ENCODE data around the gene RFC4.

The RFC4 gene

DNA sequence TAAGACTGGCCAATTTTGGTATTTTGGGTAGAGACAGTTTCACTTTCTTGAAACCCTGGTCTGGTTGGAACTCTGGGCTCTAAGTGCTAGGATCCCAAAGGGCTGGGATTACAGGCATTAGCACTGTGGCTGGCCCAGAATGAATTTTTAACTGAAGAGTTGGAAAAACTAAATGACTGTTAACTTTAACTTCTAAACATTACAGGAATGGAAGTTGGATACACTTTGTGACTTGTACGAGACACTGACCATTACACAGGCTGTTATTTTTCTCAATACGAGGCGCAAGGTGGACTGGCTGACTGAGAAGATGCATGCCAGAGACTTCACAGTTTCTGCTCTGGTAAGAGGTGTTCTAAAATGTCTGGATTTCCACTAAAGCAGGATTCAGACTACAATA, 19.4 kb downstream of the RFC4 start:
- no peak for DNase-seq (ENCODE audit: low read depth)

DNA sequence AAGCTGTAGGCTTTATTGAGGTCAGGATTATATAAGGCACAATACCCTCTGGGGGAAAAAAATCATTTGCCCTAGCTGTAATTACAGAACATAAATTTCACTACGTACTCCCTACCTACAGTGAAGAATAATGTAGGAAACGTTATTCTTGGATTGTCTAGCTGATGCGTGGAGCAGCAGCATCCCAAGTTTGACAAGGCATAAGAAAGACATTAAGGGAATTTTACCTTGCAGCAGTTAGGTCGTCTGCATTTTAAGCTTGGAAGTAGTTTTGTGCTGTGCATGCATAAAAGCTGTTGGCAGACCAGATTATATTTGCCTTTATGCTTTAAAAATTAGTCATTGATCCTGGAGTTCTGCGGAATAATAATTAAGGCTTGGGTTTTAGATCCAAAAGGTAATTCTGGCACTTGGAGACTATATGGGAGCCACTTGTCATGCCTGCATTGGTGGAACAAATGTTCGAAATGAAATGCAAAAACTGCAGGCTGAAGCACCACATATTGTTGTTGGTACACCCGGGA, 20.7 kb downstream of the RFC4 start:
- no peak for DNase-seq (ENCODE audit: low read depth)

DNA sequence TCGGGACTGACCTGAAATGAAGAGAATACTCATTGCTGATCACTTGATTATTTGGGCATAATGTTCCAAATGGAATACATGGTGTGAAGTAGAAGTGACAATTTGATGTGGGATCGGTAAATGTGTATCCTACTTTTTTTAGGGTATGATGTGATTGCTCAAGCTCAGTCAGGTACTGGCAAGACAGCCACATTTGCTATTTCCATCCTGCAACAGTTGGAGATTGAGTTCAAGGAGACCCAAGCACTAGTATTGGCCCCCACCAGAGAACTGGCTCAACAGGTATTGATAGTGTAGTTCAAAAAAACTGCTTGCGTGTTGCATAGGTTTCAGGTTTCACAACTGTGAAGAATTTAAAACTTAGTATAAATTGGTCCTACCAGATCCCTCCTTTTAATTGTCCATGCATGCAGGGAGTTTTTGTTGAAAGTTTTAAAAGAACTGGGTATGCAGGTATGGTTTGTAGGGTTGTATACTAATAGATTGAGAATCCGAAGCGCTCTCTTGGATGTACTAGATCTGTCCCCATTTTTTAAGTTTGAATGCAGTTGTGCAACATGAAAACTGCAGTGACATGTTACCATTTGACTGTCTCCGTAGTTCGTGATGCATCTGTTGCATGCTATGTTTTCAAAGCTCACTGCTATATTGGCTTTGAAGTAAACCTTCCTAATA, 21.3 kb downstream of the RFC4 start:
- no peak for DNase-seq (ENCODE audit: low read depth)

DNA sequence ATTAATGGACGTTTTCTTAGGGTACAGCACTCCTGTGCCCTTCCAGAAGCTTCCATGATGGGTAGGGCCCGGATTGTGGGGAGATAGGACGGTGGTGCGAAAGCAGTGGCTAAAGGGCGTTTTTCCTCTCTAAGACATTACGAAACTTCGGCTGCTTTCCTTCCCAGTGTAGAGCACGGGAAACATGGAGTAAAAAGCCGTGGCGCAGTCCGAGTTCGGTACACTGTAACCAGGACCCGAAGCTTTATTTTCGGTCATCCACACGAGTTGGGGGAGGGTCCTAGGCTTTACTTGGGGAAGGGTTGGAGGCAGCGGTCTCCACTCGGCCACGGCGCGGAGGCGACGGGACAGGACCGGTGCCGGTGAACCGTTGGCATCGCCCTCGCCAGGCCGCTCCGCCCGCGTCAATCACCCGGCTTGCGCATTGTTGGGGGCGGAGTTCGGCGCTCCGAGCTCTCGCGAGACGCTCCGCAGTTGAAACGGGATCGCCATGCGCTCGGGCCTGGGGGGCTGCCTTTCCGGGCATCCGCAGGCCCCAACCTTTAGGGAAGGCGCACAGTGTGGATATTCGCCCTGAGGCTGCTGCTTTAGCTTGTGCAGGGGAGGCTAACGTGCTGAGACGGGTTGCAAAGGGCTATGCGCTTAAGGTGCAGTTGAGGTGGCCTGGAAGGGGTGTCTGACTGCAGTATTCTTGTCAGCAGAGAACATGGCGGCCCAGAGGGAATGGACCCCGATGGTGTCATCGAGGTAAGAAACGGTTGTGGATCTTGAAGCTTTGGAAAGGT, 22.4 kb downstream of the RFC4 start:
- DNase-seq (ENCODE audit: low read depth), result no peak

DNA sequence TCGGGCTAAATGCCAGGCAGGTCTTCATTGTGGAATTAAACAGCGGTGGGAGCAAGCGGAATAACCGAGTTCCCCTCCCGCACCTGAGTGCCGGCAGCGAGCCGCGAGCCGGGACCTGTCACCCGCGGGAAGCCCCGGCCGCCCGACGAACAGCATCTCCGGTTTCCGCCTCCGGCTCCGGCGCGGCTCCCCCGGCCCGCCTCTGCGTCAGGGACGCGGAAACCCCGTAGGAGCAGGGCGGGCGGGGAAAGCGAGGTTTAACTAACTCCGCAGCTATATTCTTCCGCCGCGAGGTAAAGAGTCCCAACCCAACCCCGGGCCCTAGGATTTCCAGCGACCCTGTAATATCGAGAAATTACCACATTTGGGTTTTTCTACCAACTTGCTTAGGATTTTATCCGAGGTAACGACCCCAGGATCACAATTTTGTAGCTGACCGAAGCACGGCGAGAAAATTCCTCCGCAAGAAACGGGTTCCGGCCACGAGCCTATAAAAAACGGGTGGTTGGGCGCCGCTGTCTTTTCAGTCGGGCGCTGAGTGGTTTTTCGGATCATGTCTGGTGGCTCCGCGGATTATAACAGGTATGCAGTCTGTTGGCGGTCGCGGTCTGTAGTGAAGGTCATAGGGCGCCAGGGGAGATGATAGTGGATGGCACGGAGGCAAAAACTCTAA, 23.1 kb downstream of the RFC4 start, which contains the start of gene EIF4A2:
TSS of gene EIF4A2 (plus strand) at position 520 of the 673 bp plus-strand sequence. CDS start at position 554, 34 bp downstream.
- no peak for DNase-seq (ENCODE audit: low read depth)

DNA sequence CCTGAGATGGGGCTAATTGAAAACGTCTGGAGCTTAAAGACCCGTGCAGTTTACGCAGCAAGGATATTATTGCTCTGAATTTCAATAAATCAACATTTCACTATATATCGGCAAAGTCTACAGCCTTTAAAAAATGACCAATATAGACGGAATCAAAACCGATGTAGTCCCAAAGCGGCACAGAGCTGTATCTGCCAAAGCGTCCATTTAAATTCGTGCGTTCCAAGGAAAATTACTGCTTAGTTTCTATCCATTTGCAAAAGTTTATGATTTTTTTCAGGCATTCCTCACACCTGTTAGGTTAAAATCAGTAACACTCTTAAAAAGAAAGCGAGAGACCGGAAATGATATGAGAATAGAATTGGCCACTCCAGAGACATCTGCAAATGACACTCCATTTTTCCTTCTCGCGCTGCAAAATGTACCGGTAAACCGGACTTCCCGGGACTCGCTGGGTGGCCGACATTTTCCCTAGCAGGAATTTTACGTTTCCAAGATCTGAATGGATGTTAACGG, 23.7 kb downstream of the RFC4 start:
- DNase-seq (ENCODE audit: low read depth), result no peak

DNA sequence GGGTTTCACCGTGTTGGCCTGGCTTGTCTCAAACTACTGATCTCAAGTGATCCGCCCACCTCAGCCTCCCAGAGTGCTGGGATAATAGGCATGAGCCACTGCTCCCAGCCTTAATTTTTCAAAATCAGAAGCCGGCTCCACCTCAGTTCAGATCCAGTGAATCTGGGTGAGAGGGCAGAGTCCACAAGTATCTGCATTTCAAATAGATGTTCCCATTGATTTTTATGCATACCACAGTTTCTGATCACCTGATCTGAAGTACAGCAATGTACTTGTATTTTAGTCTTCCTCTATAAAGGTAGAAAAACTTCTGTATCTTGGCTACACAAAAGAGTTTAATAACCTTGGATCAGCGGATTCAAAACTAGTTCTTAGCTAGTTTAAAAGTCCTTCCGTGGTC, 27.1 kb downstream of the RFC4 start:
- no peak for DNase-seq (ENCODE audit: low read depth)

DNA sequence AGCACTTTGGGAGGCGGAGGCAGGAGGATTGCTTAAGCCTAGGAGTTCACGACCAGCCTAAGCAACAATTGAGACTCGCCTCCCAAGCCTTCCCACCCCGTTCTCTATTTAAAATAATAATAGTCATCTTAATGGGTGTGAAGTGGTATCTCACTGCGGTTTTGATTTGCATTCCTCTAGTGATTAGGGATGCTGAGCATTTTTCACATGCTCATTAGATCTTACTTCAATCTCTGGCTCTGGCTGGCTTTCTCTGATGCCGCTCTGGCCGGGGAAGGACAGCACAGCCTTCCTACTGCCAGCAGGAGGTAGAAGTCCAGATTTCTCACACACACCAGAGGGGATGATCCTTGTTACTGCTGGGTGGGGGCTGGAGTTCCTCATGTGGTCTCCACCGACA, 30.3 kb downstream of the RFC4 start:
- no peak for DNase-seq (ENCODE audit: low read depth)

DNA sequence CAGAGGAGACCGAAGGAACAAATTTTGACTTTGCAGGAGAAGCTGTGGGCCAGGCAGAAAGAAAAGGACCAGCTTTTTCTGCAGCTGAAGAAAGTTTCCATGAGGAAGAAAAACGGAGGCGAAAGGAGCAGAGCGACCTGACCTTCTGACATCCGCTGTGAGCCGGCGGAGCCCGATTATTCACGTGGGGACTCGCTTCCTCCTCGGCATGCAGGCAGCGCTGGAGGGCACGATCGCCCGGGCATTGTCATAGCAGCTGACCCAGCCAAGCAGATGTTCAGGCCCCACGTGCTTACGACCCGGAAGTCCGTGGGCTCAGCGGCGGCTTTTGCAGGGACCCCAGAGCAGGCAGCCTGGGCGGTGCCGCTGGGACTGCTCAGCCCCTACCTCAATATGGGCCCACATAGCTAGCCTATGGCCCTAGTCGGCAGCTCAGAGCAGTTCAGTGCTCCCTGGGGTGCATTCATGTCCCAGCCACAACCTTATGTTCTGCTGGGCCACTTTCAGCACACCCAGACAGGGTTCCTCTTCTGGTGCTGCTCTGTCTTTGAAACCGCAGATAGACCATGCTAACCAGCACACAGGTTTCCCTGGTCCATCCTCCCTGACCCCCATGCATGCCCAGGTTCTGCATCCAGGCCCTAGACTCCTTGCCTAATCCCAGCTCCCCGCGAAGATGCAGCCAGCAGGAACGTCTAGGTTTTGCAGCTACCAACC, 33.4 kb downstream of the RFC4 start:
- no peak for DNase-seq (ENCODE audit: low read depth)

DNA sequence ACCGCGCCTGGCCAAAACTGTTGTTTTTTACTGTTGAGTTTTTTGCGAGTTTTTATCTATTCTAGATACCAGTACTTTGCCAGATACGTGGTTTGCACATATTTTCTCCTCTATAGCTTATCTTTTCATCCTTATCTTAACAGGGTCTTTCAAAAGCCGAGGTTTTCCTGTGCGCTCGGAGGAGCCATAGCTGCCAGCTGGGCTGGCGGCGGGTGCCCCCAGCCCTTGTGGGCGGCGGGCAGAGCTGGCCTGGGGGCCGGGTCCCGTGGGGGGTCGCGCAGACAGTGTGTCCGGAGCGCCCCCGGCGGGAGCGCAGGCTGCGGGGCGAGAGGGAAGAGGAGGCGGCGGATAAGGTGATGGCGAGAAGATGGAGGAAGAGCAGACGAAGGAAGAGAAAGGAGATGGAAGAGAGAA, 34.0 kb downstream of the RFC4 start:
- no peak for DNase-seq (ENCODE audit: low read depth)

DNA sequence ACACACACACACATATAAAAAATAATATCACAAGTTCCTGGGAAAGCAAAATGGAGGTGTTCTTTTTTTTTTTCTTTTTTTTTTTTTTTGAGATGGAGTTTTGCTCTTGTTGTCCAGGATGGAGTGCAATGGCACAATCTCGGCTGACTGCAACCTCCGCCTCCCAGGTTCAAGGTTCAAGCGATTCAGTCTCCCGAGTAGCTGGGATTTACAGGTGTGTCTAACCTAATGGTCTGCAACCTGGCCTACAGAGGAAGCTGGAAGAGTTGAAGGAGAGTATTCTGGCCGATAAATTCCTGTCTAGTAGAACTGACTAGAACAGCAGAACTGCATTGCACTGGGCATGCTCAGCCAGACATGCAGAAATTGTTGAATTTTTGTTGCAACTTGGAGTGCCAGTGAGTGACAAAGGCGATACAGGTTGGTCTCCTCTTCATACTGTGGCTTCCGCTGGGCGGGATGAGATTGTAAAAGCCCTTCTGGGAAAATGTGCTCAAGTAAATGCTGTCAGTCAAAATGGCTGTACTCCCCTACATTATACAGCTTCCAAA, 45.3 kb downstream of the RFC4 start:
- no peak for DNase-seq (ENCODE audit: low read depth)

DNA sequence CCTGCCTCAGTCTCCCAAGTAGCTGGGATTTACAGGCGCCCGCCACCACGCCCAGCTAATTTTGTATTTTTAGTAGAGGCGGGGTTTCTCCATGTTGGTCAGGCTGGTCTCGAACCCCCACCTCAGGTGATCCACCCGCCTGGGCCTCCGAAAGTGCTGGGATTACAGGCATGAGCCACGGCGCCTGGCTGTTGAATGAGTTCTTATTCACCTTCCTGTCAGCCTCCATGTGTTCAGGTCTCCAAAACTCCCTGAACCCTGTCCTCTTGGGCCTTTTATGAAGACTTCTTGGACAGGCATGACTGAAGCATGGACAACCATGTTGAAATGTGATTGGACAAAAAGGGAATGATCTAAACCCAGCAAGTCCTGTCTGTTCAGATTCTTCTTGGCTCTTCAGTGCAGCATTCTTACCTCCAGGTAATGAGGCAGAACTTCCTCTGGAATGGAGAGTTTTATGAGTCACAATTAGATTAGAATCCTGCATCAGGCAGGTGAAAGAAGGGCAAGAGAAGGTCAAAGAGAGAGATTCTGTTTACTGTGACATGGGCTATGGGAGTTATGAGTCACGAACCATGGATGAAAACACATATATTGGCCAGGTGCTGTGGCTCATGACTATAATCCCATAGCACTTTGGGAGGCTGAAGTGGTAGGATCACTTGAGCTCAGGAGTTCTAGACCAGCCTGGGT, 46.0 kb downstream of the RFC4 start:
- DNase-seq (ENCODE audit: low read depth), result no peak

DNA sequence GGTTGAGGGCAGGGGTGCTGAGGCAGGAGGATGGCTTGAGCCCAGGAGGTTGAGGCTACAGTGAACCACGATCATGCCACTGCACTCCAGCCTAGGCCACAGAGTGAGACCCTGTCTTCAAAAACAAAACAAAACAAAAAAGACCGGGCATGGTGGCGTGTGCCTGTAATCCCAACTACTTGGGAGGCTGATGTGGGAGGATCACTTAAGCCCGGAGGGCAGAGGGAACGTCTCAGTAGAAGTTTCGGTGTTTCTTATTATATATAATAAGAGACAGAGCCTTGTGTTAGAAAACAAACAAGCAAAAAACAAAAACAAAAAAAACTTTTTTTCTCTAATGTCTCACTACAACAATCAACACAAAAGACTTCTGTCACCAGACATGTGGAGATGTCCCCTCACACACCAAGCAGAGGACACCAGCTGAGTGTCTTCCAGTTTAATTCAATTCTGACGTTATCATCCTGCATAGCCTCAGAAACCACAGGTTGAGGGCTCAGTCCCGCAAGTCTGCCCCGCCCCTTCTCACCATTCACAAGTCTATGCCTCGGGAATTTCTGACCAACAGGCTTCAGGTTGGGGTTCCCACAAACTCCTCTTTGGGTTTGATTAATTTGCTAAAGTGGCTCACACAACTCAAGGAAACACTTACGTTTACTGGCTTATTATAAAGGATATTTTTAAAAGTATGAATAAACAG, 46.9 kb downstream of the RFC4 start:
- no peak for DNase-seq (ENCODE audit: low read depth)

DNA sequence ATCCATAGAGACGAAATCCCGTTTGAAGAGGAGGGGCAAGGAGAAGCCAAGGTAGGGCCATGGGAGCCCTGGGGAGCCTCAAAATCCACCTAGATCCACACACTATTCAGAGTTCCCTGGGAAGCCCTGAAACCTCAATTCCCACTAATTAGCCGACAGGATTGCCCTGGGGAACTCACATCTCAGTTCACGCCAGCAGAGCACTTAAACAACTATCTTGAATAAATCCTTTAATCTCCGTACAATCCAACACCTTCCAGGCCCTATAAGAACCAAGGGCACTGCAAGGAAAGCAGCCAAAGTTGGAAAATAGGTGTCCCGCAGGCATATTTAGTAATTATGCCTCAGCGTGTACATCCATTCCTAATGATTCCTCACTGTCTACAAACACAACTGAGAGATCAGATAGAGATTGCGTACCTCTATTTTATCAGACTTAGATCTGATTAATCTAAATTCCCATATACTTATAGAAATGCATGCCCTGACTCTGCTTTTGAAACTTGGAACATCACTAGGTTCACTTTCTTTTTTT, 48.5 kb downstream of the RFC4 start:
- no peak for DNase-seq (ENCODE audit: low read depth)

DNA sequence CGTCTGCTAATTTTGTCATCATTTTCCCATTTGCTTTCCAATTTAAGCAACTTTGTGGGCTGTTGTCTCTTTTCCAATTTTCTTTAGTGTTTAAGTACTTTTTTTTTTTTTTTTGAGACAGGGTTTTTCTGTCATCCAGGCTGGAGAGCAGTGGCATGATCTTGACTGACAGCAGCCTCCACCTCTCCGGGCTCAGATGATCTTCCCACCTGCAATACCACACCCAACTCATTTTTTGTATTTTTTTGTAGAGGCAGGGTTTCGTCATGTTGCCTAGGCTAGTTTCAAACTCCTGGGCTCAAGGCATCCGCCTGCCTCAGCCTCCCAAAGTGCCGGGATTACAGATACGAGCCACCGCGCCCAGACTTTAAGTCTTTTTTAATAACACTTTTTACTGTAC, 49.1 kb downstream of the RFC4 start:
- DNase-seq (ENCODE audit: low read depth), result no peak

DNA sequence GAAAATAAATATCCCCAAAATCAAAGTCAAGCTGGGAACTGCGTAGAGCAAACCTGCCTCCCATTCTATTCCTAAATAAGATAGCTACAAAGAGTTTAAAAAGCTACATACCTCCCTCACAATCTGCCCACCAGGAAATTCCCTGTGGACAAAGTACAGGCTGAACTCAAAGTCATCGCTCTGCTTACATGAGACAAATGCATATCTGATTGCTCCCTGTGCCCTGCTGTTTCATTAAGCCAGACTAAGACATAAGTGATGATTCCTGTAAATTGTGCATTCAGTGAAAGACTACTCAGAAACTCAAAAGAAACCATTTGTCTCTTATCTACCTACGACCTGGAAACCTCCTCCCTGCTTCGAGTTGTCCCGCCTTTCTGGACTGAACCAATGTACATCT, 51.4 kb downstream of the RFC4 start:
- no peak for DNase-seq (ENCODE audit: low read depth)

DNA sequence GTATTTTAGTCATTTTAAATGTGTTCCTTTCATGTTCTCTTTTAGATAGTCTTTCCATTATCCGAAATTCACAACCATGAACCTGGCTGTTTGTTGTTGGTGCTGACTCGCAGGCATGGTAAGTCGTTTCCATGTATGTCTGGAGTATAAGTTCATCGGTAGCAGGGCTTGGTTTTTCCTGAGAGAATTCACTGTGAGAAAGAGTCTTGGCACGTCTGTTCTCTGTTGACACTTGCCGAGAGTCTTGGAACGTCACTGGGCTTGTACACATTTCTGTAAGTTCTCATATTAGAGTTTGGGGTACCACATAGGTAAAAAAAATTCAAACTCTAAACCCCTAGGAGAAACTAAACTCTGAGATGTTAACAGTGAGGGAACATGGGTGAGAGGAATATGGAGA, 52.3 kb downstream of the RFC4 start:
- DNase-seq (ENCODE audit: low read depth), result no peak

DNA sequence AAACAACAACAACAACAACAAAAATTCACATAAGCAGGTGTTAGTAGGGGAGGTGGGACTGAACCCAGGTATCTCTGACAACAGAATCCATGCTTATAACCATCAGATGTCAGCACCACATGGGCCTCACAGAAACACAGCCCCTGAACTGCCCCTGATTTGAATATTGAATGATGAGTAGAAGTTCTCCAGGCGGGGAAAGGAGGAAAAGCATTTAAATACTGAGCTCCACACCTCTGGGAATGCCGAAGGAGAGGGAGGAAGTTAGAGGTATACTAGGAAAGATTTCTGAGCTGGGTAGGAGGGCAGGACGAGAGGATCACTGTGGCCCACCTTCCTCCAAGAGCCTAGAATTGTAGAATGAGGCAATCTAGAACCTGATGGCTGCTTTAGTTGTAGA, 54.8 kb downstream of the RFC4 start:
- no peak for DNase-seq (ENCODE audit: low read depth)

DNA sequence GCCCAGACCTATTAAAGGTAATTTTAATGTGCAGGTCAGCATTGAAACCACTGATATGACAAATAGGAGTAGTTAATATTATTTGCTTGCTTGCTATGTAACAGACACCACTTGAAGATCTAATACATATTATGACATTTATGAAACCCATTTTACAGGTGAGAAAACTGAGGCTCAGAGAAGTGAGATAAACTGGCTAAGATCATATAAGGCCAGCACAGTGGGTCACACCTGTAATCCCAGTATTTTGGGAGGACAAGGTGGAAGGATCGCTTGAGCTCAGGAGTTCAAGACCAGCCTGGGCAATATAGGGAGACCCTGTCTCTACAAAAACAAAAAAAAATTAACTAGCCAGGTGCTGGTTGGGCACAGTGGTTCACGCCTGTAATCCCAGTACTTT, 56.0 kb downstream of the RFC4 start:
- DNase-seq (ENCODE audit: low read depth), result no peak

DNA sequence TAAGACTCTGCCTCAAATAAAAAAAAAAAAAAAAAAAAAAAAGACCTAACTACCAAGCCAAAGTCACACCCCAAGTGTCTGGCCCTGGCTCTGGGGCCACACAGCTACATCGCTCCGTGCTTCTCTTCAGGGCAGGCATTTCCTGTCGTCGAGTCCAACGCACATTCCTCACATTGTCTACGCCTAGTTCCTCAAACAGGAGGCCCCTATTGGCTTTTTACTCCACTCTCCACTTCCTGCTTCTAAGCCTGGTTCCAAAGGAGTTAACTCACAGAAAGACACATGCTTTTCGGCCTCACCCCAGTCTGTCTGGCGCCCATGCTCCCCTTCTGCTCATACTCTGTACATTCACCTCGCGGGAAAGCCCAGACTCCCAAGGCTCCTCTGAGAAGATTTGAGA, 60.3 kb downstream of the RFC4 start:
- peak; percentile 45 for DNase-seq (ENCODE audit: low read depth)

All from CMK (cell line).